T-helper 22 cell (primary cell): ENCODE measurements around the gene PIF1.
"Not testable (repeated sequence)": the region's sequence is repeated elsewhere in the genome, so short reads cannot be mapped to it uniquely, and the experiment has no call there.

Source experiments
- DNase-seq: peaks from one replicate; pipeline ENCODE4 v3.0.0-alpha.2; 2020; ENCODE audit warnings: low read depth

The PIF1 gene

DNA sequence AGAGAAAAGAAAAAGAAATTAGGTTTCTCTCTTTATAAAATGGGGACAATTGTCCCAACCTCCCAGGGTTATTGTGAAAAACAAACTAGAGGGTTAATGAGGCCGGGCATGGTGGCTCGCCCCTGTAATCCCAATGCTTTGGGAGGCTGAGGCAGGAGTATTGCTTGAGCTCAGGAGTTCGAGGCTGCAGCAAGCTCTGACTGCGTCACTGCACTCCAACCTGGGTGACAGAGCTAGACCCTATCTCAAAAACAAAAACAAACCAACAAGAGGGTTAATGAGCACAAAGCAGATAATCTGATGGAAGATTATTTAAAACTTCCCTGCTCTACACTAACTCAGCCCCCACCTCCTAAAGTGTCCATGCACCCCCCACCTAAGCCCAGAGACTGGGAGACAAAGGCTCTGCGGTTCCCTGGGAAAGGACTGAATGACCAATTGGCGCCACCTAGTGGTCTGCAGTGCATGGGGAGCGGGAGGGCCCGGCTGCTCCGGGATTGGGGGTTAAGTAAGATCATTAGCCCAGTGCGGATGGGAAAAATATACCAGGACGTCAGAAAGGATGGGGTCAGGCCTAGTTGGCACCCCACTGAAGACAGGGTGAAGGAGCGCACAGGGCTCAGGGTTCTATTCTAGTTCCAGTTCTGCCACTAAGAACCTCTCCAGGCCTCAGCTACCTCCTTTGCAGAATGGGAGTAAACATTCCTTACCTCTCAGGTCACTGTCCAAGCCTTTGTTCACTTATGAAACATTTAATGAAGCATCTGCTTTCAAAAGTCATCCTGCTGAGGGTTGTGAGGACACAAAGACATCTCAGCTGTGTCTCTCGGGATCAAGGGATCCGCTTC is 15.6 kb downstream of the PIF1 start:
- peak; percentile 19 for DNase-seq

DNA sequence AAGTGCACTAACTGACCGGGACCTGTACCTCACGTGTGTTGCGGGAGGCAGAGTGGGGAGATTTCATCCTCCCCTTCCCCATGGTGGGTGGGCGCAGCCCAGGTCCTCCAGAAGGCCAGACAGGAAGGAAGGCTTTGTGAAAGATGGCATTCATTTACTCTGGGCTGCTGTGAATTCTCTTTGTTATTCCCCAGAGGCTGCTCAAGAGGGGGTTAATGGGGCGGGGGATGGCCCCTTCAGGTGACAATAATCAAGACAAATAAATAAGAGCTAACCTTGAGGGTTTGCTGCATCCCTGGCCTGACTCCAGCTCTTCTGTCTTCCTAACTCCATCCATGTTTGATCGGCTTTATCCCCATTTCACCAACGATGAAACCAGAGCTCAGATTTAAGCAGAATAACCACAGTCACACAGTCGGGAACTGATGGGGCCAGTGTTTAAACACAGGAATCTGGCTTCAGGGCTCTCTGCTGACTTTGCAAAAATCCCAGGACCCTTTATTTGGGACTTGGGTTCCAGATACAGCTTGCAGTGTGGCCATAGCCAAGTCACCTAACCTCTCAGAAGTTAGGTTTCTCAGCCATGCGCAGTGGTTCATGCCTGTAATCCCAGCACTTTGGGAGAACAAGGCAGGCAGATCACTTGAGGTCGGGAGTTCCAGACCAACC is 16.5 kb downstream of the PIF1 start:
- DNase-seq = no peak

DNA sequence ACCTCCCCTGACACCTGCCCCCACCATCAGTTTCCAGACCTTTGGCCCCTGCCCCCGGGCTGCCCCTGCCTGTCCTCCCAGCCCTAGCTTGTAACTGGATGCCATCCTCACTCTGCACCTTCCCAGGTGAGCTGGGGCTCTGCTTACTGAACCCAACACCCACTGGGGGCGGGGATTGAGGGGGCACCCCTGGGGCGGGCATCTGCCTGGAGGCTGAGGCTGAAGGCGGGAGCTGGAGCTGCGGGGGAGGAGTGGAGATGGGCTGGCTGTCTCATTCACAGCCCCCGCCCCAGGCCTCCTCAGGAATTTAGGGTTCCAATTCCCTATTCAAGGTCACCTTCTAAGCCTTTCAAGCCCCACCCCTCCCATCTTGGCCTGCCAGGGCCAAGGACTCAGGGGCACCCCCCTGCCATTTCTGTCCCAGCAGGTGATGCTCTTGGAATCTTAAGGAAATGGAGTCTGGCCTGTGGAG is 17.7 kb downstream of the PIF1 start:
- no peak for DNase-seq

DNA sequence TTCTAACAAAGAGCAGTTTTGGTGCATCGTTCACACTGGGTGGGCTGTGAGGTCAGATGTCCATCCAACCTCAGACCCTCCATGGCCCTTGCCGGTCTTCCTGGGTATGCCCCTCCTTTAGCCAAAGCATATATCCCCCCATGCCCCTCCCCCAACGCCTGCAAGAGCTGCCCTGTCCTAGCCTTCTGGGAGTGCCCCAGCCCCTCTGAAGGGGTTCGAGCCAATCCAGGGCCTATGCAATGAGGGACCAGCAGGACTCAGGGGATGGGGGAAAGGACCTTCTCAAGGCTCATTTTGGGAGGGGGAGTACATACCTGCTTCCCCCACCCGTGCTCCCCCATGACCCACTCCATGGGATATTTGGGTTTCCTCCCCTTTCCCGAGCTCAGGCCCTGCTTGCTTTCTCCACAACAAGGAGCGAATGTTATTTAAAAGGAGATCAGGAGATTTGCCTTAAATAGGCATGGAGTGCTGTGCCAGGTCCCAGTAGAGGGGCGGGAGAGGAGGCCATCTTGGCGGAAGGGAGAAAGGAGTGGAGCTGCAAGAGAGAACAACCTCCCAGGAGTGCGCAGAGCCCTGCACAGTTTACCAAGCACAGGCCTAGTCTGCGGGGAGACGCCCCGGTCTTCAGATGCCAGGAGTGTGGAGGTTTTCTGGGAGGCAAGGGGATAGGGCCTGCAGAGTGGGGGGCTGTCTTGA is 18.2 kb downstream of the PIF1 start:
- DNase-seq = no peak

DNA sequence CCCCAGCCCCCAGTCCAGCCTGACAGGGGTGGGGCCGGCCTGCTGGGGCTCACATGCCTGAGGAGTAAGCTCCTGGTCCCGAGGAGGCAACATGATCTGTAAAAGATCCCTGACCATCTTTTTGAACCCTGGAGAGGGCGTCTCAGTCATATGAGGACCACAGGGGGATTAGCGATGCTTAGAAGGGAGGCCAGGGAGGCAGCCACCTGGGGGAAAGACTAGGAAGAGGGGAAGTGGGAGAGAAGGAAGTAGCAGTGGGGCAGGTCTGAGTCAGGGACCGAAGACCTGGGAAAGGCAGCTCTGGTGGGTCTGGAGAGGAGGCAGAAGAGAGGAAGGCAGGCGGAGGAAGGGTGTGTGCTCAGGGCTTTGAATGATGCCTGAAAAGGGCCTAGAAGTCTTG is 18.9 kb downstream of the PIF1 start:
- DNase-seq = no peak

DNA sequence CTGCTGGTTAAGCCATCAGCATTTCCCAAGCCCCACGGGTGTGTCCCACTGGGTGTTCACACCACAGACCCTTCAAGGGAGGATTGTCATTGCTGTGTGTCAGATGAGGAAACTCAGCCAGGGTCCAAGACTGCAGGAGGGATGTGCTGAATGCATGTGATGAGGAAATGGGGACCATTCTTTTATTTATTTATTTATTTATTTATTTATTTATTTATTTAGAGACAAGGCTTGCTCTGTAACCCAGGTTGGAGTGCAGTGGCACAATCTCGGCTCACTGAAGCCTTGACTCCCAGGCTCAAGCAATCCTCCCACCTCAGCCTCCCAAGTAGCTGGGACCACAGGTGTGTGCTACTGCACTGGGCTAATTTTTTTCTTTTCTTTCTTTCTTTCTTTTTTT is 20.8 kb downstream of the PIF1 start:
- no peak for DNase-seq

DNA sequence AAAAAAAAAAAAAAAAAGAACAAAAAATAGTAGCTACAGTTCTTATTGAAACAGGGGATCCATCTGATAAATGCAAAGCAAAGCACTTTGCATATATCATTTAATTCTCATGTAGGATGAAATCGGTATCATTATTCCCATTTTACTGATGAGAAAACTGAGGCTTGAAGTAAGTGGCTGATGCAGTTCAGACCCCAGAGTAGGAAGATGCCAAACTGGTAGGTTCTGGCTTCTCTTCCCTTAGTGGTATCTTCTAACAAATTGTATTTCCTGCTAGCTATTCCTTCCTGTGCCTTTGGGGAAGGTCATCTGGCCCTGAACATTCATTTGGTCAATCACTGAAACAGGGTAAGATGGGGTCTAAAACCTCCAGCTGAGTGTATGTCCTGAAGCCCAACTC is 21.9 kb downstream of the PIF1 start:
- no peak for DNase-seq

DNA sequence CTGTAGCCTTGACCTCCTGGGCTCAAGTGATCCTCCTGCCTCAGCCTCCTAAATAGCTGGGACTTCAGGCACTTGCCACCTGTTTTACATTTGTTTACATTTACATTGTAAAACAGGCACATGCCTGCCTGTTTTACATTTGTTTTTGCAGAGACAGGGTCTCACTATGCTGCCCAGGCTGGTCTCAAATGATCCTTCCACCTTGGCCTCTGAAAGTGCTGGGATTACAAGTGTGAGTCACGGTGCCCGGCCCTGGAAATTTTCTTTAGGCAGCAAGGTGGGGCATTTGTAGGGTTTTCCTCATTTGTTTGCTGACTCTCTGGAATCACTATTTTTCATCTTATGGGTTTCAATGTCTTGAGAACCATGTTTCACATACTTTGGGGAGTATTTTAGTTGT is 25.0 kb downstream of the PIF1 start:
- no peak for DNase-seq

DNA sequence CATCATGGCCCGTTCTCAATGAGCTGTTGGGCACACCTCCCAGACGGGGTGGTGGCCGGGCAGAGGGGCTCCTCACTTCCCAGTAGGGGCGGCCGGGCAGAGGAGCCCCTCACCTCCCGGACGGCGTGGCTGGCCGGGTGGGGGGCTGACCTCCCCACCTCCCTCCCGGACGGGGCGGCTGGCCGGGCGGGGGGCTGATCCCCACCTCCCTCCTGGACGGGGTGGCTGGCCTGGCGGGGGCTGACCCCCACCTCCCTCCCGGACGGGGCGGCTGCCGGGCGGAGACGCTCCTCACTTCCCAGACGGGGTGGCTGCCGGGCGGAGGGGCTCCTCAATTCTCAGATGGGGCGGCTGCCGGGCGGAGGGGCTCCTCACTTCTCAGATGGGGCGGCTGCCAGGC is 26.5 kb downstream of the PIF1 start:
- DNase-seq = not testable (repeated sequence)

DNA sequence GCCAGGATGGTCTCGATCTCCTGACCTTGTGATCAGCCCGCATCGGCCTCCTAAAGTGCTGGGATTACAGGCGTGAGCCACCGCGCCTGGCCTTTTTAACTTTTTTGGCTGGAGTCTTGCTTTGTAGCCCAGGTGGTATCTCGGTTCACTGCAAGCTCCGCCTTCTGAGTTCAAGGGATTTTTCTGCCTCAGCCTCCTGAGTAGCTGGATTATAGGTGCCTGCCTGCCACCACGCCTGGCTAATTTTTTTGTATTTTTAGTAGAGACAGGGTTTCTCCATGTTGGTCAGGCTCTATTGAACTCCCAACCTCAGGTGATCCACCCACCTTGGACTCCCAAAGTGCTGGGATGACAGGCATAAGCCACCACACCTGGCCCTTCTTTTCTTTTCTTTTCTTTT is 29.5 kb downstream of the PIF1 start:
- DNase-seq = not testable (repeated sequence)

DNA sequence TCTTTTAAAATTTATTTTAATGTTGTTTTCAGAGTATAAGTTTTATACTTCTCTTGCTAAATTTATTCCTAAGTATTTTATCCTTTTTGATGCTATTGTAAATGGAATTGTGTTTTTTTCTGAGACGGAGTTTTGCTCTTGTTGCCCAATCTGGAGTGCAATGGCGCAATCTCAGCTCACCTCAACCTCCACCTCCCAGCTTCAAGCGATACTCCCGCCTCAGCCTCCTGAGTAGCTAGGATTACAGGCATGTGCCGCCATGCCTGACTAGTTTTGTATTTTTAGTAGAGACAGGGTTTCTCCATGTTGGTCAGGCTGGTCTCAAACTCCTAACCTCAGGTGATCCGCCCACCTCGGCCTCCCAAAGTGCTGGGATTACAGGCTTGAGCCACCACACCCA is 30.1 kb downstream of the PIF1 start:
- not testable (repeated sequence) for DNase-seq

DNA sequence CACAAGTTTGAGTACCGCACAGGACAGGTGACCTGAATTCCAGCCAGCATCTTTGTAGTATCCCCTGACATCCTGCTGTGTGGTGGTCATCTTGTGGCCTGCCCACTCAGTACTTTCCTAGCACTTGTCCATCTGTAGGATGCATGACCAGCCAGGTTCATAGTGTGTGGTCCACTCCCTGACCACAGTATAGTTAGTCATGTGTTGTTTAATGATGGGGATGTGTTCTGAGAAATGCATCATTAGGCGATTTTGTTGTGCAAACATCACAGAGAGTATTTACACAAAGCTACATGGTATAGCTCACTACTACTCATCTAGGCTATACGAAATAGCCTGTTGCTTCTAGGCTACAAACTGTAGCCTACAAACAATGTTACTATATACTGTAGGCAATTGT is 33.2 kb downstream of the PIF1 start:
- no peak for DNase-seq

DNA sequence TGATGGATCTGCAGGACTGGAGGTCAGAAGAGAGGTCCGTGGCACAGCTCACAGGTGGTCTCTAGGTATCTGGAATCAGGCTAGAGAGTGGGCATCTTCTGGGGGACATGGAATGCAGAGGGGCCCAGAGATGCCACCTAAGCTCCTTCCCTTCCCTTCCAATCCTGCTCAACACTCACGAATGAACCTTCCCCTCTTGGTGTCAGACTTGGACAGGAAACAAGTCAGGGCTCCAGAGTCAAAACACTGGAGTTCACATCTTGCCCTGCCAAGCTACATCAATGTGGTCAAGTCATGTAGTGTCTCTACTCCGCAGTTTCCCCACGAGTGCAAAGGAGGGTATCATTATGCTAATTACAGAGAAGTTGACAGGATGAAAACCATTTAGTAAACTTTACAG is 34.0 kb downstream of the PIF1 start:
- no peak for DNase-seq

DNA sequence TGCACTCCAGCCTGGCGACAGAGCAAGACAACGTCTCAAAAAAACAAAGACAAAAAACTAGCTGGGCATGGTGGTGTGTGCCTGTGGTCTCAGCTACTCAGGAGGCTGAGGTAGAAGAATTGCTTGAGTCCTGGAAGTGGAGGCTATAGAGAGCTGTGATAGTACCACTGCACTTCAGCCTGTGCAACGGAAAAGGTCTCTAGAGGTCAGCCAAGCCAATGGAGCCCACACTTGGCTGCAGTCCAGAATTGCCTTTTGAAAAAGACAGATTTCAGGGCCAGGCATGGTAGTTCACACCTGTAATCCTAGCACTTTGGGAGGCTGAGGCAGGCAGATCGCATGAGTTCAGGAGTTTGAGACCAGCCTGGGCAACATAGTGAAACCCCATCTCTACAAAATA is 41.7 kb downstream of the PIF1 start:
- no peak for DNase-seq

DNA sequence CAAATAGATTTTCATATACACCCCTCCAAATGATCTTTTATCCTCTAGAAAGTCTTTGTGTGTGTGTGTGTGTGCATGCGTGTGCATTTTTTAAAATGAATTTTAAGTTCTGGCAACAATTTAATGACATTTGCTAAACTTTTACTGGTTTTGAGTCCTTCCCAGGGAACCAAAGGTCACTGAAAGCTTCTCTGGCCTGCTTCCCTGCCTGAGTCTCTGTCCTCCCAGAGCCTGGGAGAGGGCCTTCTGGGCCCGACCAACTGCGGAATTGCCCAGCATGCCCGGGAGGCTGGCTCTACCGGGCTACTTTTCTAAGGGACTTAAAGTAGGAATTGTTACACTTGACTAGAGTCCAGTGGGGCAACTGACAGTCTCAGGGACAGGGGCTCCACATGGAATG is 42.7 kb downstream of the PIF1 start:
- no peak for DNase-seq

DNA sequence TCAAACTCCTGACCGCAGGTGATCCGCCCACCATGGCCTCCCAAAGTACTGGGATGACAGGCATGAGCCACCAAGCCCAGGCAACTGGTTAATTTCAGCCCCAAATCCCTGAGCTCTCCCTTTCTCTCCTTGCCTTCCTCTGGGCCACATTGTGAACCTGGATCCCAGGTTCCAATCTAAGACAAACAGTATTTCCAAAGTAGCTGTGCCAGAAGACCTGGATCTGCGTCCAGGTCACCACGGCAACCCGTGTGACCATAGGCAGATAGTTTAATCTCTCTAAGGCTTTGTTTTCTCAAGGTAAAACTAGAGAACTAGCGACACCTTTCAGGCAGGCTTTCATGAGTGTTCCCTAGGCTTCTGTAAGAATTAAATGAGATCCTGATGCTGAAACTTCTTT is 44.1 kb downstream of the PIF1 start:
- DNase-seq = no peak

DNA sequence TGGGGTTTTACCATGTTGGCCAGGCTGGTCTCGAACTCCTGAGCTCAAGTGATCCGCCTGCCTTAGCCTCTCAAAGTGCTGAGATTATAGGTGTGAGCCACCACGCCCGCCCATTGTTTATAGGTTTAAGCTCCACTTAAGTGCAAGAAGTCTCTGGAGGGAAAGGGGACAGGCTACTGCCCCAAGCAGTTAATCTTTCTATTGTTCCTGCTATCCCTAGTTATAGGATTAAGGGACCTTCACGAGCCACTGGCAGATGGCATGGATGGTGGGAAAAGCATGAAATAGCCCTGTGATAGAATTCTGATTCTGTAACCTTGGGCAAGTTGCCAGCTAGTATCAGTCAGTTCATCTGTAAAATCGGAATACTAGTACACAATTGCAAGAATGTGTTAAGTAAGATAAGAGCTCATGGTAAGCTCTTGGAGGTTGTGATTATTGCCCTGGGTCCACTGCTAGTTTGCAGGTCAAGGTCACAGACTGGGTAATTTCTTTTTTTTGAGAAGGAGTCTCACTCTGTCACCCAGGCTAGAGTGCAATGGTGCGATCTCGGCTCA is 44.8 kb downstream of the PIF1 start:
- no peak for DNase-seq

DNA sequence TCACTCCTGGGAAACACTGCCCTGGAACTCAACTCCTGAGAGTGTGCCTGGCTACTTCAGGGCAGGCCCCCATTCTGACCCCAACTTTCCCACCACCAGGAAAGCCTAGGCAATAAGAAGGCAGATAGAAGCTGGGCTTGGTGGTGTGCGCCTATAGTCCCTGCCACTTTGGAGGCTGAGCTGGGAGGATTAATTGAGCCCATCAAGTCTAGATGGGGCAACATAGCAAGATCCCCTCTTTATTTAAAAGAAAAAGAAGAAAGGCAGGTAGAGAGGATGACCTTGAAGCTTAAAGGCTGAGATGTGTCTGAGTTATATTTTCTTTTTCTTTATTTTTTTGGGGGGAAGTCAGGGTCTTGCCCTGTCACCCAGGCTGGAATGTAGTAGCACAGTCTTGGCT is 45.8 kb downstream of the PIF1 start:
- no peak for DNase-seq

DNA sequence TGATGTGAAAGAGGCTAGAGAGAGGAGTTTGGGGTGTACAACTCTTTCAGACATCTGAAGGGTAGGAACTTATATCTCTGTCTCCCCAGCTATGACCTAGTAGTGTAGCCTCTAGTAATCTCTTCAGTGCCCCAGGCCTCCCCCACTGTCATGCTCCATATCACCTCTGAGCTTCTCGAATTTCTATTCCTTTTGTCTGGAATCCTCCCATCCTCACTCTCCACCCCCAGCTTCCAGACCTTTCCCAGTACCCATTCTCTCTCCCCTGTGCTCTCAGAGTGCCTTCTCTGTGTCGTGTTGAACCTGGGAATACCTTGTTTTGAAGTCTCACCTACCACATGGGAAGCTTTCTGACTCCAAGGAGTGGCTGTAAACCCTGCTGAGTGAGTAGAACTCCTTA is 46.4 kb downstream of the PIF1 start:
- no peak for DNase-seq

DNA sequence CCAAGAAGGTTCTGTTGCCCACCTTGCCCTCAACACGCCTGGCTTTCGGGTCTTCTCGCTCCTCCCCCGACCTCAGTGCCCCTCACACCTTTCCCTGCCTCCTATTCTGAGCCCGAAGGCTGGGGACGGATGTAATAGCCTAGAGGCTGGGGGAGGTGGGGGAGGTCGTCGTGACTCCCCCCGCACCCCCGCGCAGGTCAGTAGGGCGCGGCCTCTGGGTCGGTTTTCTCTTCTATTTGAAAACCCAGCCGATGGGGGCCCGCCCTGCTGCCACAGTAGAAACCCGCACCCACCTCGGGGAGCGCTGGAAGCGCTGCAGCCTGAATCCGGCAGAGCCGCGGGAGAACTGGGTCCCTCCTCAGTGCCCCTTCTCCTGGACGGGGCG is 49.1 kb downstream of the PIF1 start:
- no peak for DNase-seq

DNA sequence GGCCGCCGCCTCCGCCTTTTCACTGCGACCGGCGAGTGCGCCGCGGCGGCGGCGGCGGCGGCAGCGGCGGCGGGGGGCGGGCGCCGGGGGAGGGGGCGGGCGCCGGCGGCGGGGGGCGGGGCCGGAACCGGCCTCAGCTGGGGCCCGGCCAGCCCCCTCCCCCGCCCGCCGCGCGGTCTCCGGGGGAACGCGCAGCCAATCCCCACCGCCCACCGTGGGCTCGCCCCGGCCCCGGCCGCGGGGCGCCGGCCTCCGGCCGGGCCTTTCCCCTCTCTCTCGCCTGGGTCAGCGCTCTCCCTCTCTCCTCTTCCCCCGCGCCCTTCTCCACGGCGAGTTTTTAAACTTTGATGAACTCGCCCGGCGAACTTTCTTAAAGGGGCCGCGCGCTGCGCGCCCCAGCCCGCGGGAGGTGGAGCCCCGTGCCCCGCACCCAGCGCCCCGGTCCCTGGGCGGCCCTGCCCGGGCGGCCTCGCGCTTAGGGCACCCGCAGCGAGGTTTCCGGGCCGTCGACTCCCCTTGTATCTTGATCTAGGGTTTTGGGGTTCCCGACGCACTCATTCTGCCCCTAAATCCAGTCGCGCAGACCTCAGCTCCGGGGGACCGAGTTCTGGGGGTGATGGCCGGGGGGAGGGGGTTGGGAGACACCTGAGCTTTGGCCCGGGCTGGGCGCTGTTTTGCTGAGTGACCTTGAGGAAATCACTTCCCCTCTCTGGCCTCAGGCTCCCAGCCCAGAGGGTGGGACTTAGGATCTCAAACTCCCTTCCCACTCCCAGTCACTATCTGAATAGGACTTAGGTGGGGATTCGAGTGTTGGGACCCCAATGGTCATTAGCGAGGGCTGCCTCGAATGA is 49.7 kb downstream of the PIF1 start, which contains the start of gene RBPMS2:
Gene RBPMS2, minus strand, starts transcription at position 39 of the 851 bp plus-strand sequence. CDS start 270 bp downstream, outside the sequence.
- no peak for DNase-seq
